OCI-LY3 (cell line): Measurements from ENCODE around the gene KRT222.

Source experiments
- H2AFZ ChIP-seq: fragments of 200-600, 300-600 bp; shearing (Covaris generic); 2 replicates; pipeline ENCODE4 v1.6.0; 2014; ENCODE audit warnings: antibody characterized with exemption, low read depth, low read length
- H3K27ac ChIP-seq: fragments of 200-600, 300-600 bp; sonication (generic); 2 replicates; pipeline ENCODE4 v1.5.1; 2014; ENCODE audit warnings: mild to moderate bottlenecking, low read length, moderate library complexity, mixed read lengths
- H3K27me3 ChIP-seq: fragments of 200-600, 300-600 bp; sonication (generic); 2 replicates; pipeline ENCODE4 v1.6.1; 2014; ENCODE audit warnings: low read depth, low read length, mixed read lengths
- H3K36me3 ChIP-seq: fragments of 200-600, 300-600 bp; sonication (generic); replicated peaks from 2 replicates; pipeline ENCODE3; 2014; ENCODE audit warnings: low read depth, low read length, mixed read lengths
- H3K4me1 ChIP-seq: fragments of 300-600, 200-600 bp; sonication (generic); 2 replicates; pipeline ENCODE4 v1.6.1; 2014; ENCODE audit warnings: low read length, mixed read lengths
- H3K4me2 ChIP-seq: fragments of 200-600, 300-600 bp; sonication (generic); 2 replicates; pipeline ENCODE4 v1.6.1; 2014; ENCODE audit warnings: low read length, mixed read lengths
- H3K4me3 ChIP-seq: fragments of 300-600, 200-600 bp; sonication (generic); 2 replicates; pipeline ENCODE4 v1.5.1; 2014; ENCODE audit warnings: antibody characterized with exemption, mild to moderate bottlenecking, low read length, moderate library complexity
- H3K79me2 ChIP-seq: fragments of 300-600, 200-600 bp; shearing (Covaris generic); 2 replicates; pipeline ENCODE4 v1.6.1; 2014; ENCODE audit warnings: mild to moderate bottlenecking, low read length, mixed read lengths
- H3K9ac ChIP-seq: fragments of 300-600, 200-600 bp; shearing (Covaris generic); 2 replicates; pipeline ENCODE4 v1.6.0; 2014; ENCODE audit warnings: mild to moderate bottlenecking, low read length, moderate library complexity
- H3K9me3 ChIP-seq: fragments of 200-600, 300-600 bp; shearing (Covaris generic); 2 replicates; pipeline ENCODE4 v1.6.1; 2014; ENCODE audit warnings: low read length, mixed read lengths; ENCODE audit not compliant: insufficient read depth
- H4K20me1 ChIP-seq: fragments of 200-600, 300-600 bp; sonication (generic); 2 replicates; pipeline ENCODE4 v1.6.1; 2016; ENCODE audit warnings: low read length, mixed read lengths; ENCODE audit not compliant: insufficient read depth
- EZH2phosphoT487 ChIP-seq: fragments of 200-600 bp; shearing (Covaris generic); IDR thresholded peaks from 2 replicates; pipeline ENCODE4 v1.6.1; 2018; ENCODE audit warnings: antibody characterized with exemption, mixed run types, low read depth
- TF ChIP-seq, protein P1 (sequence below): fragments of 200-600, 300-600 bp; sonication (generic); IDR thresholded peaks from 2 replicates; pipeline ENCODE4 v1.5.1; 2014; ENCODE audit warnings: antibody characterized with exemption, low read length, low read depth

The KRT222 gene

GRCh38 chr17:40622509-40622928, 42.5 kb downstream of the KRT222 start:
- Histone ChIP-seq H3K4me2 (no peak overlapping the region), H3K9me3 (no peaks in the 10 kb centered on the region), H3K79me2 (no peaks in the 10 kb centered on the region), H3K27me3 (no peaks in the 10 kb centered on the region), H3K36me3 (peaks cover 4% of the 10 kb centered on the region), H4K20me1 (no peaks in the 10 kb centered on the region), H3K4me1 (peaks cover 69% of the 10 kb centered on the region), H3K9ac (no peak overlapping the region), H3K4me3 (no peak overlapping the region), H3K27ac (no peak overlapping the region), H2AFZ (no peak overlapping the region)
- TF ChIP-seq, protein P1, sequence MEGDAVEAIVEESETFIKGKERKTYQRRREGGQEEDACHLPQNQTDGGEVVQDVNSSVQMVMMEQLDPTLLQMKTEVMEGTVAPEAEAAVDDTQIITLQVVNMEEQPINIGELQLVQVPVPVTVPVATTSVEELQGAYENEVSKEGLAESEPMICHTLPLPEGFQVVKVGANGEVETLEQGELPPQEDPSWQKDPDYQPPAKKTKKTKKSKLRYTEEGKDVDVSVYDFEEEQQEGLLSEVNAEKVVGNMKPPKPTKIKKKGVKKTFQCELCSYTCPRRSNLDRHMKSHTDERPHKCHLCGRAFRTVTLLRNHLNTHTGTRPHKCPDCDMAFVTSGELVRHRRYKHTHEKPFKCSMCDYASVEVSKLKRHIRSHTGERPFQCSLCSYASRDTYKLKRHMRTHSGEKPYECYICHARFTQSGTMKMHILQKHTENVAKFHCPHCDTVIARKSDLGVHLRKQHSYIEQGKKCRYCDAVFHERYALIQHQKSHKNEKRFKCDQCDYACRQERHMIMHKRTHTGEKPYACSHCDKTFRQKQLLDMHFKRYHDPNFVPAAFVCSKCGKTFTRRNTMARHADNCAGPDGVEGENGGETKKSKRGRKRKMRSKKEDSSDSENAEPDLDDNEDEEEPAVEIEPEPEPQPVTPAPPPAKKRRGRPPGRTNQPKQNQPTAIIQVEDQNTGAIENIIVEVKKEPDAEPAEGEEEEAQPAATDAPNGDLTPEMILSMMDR, result no peak
- no peak for TF ChIP-seq EZH2phosphoT487

DNA sequence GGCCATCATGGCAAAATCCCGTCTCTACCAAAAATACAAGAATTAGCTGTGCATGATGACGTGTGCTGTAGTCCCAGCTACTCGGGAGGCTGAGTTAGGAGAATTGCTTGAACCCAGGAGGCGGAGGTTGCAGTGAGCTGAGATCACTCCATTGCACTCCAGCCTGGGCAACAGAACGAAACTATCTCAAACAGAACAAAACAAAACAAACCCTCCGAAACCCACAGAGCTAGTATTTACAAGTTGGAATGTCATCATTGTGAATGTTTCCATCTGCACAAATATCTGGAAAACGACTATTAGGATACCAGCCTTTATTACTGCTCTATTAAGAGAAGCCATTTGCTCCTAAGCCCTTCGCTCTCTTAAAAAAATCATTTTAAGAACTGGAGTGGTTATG, 43.4 kb downstream of the KRT222 start:
- Histone ChIP-seq H3K79me2 (0 out of 2 replicates have a peak, but pooled peaks cover 2% of the 10 kb centered on the region), H3K4me1 (peaks cover 78% of the 10 kb centered on the region)
- TF ChIP-seq, protein P1, result no peak
- no peak for TF ChIP-seq EZH2phosphoT487

GRCh38 chr17:40621019-40621418, 44.0 kb downstream of the KRT222 start:
- H3K36me3 ChIP-seq, result no peaks in the 10 kb centered on the region
- H3K79me2 ChIP-seq, result 0 out of 2 replicates have a peak, but pooled peaks cover 7% of the 10 kb centered on the region
- H2AFZ ChIP-seq, result no peak overlapping the region
- peak overlapping the region; percentile 62; the same call in 1 of the 2 replicates for H3K9ac ChIP-seq
- no peak for TF ChIP-seq EZH2phosphoT487
- TF ChIP-seq, protein P1, result no peak
- H3K27me3 ChIP-seq, result no peaks in the 10 kb centered on the region
- no peaks in the 10 kb centered on the region for H3K9me3 ChIP-seq
- H3K4me2 ChIP-seq, result peak overlapping the region; percentile 60
- no peaks in the 10 kb centered on the region for H4K20me1 ChIP-seq
- H3K4me1 ChIP-seq, result peaks cover 84% of the 10 kb centered on the region
- H3K4me3 ChIP-seq, result no peak overlapping the region
- no peak overlapping the region for H3K27ac ChIP-seq

More for the DNA sequence above, 43.4 kb downstream of the KRT222 start:
- Histone ChIP-seq H2AFZ (no peak overlapping the region), H3K4me3 (no peak overlapping the region), H3K27ac (no peak overlapping the region), H3K4me2 (no peak overlapping the region), H4K20me1 (no peaks in the 10 kb centered on the region), H3K27me3 (no peaks in the 10 kb centered on the region), H3K36me3 (no peaks in the 10 kb centered on the region), H3K9me3 (no peaks in the 10 kb centered on the region), H3K9ac (no peak overlapping the region)

DNA sequence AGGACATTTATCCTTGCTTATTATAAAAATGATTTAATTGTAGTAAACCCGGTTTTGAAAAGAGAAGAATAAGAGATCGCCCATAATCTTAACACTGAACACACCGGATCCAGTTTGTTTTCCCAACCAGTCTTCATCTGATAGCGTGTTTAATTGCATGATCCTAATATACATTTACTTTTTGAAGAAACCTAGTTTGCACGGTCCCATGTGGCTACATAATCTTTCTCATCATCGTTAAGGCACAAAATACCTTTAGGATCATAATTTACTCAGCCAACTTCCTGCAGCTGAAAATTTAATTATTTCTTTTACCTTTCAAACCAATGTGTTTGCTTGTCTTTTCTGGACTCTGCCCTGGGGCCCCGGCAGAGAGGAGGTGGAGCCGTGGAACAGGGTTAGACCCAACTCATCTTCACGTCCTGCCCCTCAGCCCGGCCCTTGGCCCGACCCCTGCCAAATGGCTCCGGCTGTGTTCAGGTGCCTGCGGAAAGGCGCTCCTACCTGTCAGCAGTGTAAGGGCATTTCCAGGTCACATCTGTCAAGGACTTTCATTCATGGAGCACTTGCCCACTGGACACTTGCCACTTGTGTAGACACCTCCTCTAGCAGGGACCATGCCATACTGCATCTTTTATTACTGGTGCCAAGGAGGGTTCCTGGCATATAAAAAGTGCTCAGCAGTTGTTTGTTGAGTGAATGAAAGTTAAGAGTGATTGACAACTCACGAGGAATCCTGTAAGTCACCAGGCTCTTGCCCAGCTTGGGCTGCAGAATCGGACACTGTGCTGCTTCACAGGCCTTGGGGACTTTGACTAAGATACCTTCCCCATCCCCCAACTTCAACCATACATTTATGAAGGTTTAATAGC, 46.0 kb downstream of the KRT222 start:
- H3K79me2 ChIP-seq, result peaks cover 10% of the 10 kb centered on the region
- TF ChIP-seq, protein P1, result no peak
- TF ChIP-seq EZH2phosphoT487, result no peak
- H3K36me3 ChIP-seq, result no peaks in the 10 kb centered on the region
- H3K4me1 ChIP-seq, result peaks cover 84% of the 10 kb centered on the region
- H3K27me3 ChIP-seq, result no peaks in the 10 kb centered on the region
- H3K4me3 ChIP-seq, result peak overlapping the region; percentile 77
- peak overlapping the region; percentile 55 for H3K27ac ChIP-seq
- H3K9me3 ChIP-seq, result no peaks in the 10 kb centered on the region
- H3K4me2 ChIP-seq, result peak overlapping the region; percentile 60
- peak overlapping the region; percentile 62 for H3K9ac ChIP-seq
- 0 out of 2 replicates have a peak overlapping the region, but pooled peaks have one; percentile 5 for H2AFZ ChIP-seq
- no peaks in the 10 kb centered on the region for H4K20me1 ChIP-seq
